SK-N-SH (cell line): ENCODE results near the gene WARS2. TPM values are rescaled to one million over a fixed set of nuclear protein-coding genes. Genes with fewer than 3 reads are reported as not detected.

Experiments used
- CTCF ChIA-PET: fragments of 300-600, 350-600 bp; formaldehyde crosslinking; extraction: SDS; loops from one replicate; lab custom pipeline; 2021; lab: Yijun Ruan, JAX
- POLR2A ChIA-PET: fragments of 350-600 bp; sonication (Branson Sonifier 250); formaldehyde crosslinking; extraction: SDS; loops from one replicate; lab custom pipeline; 2020; ENCODE audit warnings: antibody characterized with exemption, inconsistent platforms; lab: Yijun Ruan, JAX
- DNase-seq: peaks from one replicate; pipeline ENCODE4 v3.0.0; 2012
- H2AFZ ChIP-seq: fragments of 200-600 bp; sonication (generic); 2 replicates; pipeline ENCODE4 v1.8.1; 2016; ENCODE audit warnings: antibody characterized with exemption, mild to moderate bottlenecking, low read depth
- H3F3A ChIP-seq: fragments of 200-600 bp; sonication (generic); replicated peaks from 2 replicates; pipeline ENCODE3; 2016; ENCODE audit warnings: antibody characterized with exemption, mild to moderate bottlenecking; ENCODE audit not compliant: insufficient read depth
- H3K27ac ChIP-seq, 2 experiments: fragments of 200-500 bp in 1 of 2; fragments of 200-600 bp in 1 of 2; sonication (Bioruptor generic) in 1 of 2; sonication (generic), shearing (Covaris generic) in 1 of 2; 2 replicates each; pipeline versions ENCODE4 v1.5.1 to v1.6.1; 2014 to 2016; ENCODE audit warnings: low read depth in 2 of 2, inconsistent platforms in 1 of 2, low read length in 1 of 2, mild to moderate bottlenecking in 1 of 2, mixed read lengths in 1 of 2
- H3K27me3 ChIP-seq: fragments of 200-600 bp; sonication (generic), shearing (Covaris generic); 2 replicates; pipeline ENCODE4 v1.6.1; 2016; ENCODE audit warnings: mixed run types; ENCODE audit not compliant: insufficient read depth
- H3K36me3 ChIP-seq, 2 experiments: fragments of 200-500 bp in 1 of 2; fragments of 200-600 bp in 1 of 2; sonication (Bioruptor generic) in 1 of 2; sonication (generic) in 1 of 2; replicated peaks in 1 of 2; 2 replicates each; pipeline versions ENCODE3 to v1.5.1; 2014 to 2016; ENCODE audit warnings: low read length in 1 of 2, mild to moderate bottlenecking in 1 of 2; ENCODE audit not compliant: insufficient read depth in 2 of 2, control insufficient read depth in 1 of 2
- H3K4me1 ChIP-seq, 2 experiments: fragments of 200-500 bp in 1 of 2; fragments of 200-600 bp in 1 of 2; sonication (Bioruptor generic) in 1 of 2; sonication (generic), shearing (Covaris generic) in 1 of 2; 2 replicates each; pipeline versions ENCODE4 v1.5.1 to v1.6.1; 2014 to 2016; ENCODE audit warnings: low read depth in 1 of 2, low read length in 1 of 2, mixed run types in 1 of 2; ENCODE audit not compliant: insufficient read depth in 2 of 2, control insufficient read depth in 1 of 2
- H3K4me2 ChIP-seq: fragments of 200-600 bp; sonication (generic), shearing (Covaris generic); 2 replicates; pipeline ENCODE4 v1.6.1; 2017; ENCODE audit warnings: mixed run types
- H3K4me3 ChIP-seq, 2 experiments: fragments of 200-500 bp in 1 of 2; fragments of 200-600 bp in 1 of 2; sonication (Bioruptor generic) in 1 of 2; sonication (generic), shearing (Covaris generic) in 1 of 2; 2 replicates each; pipeline versions ENCODE4 v1.5.1 to v1.8.1; 2014 to 2016; ENCODE audit warnings: low read depth in 2 of 2, inconsistent platforms in 1 of 2, low read length in 1 of 2, mild to moderate bottlenecking in 1 of 2, mixed read lengths in 1 of 2, moderate library complexity in 1 of 2
- H3K79me2 ChIP-seq: fragments of 200-600 bp; sonication (generic); 2 replicates; pipeline ENCODE4 v1.8.1; 2017; ENCODE audit warnings: mild to moderate bottlenecking; ENCODE audit not compliant: insufficient read depth
- H3K9ac ChIP-seq: fragments of 200-600 bp; sonication (generic); 2 replicates; pipeline ENCODE4 v1.6.1; 2017; ENCODE audit warnings: mixed run types
- H3K9me2 ChIP-seq: fragments of 200-600 bp; sonication (generic); 2 replicates; pipeline ENCODE4 v1.6.1; 2017; ENCODE audit warnings: mixed run types
- H3K9me3 ChIP-seq: fragments of 200-600 bp; sonication (generic); 2 replicates; pipeline ENCODE4 v1.6.1; 2017; ENCODE audit warnings: mixed run types, mild to moderate bottlenecking, moderate library complexity
- H4K20me1 ChIP-seq: fragments of 200-600 bp; sonication (generic); 2 replicates; pipeline ENCODE4 v1.6.1; 2017; ENCODE audit warnings: mild to moderate bottlenecking, mixed run types; ENCODE audit not compliant: insufficient read depth
- CHD2 ChIP-seq: fragments of 150-350 bp; IDR thresholded peaks from 2 replicates; pipeline ENCODE4 v1.6.1; 2018; ENCODE audit warnings: low read length; ENCODE audit not compliant: partially characterized antibody
- CTCF ChIP-seq: fragments of 200-600 bp; sonication (generic); IDR thresholded peaks from 2 replicates; pipeline ENCODE4 v1.6.1; 2017; ENCODE audit warnings: antibody characterized with exemption, mild to moderate bottlenecking, moderate library complexity
- ELF1 ChIP-seq: IDR thresholded peaks from 2 replicates; pipeline ENCODE4 v1.4.0; 2012
- EZH2phosphoT487 ChIP-seq: fragments of 200-600 bp; sonication (generic); IDR thresholded peaks from 2 replicates; pipeline ENCODE4 v1.6.1; 2017; ENCODE audit warnings: low read depth, mixed run types, mild to moderate bottlenecking, antibody characterized with exemption, moderate library complexity, borderline replicate concordance
- FOSL2 ChIP-seq: IDR thresholded peaks from 2 replicates; pipeline ENCODE4 v1.4.0; 2012; ENCODE audit warnings: low read depth, mild to moderate bottlenecking, moderate library complexity, borderline replicate concordance
- FOXJ3 ChIP-seq: sonication (generic); formaldehyde crosslinking; IDR thresholded peaks from 2 replicates; pipeline ENCODE4 v1.5.1; 2020; ENCODE audit warnings: mild to moderate bottlenecking, missing genetic modification reagents
- MEF2A ChIP-seq: IDR thresholded peaks from 2 replicates; pipeline ENCODE4 v1.4.0; 2012; ENCODE audit warnings: low read depth, borderline replicate concordance
- MXI1 ChIP-seq: IDR thresholded peaks from 2 replicates; pipeline ENCODE4 v1.6.1; 2012; ENCODE audit warnings: mild to moderate bottlenecking, low read depth, low read length, improper control_type of control experiment
- NFIC ChIP-seq: IDR thresholded peaks from 2 replicates; pipeline ENCODE4 v1.4.0; 2012; ENCODE audit warnings: borderline replicate concordance
- NRF1 ChIP-seq: IDR thresholded peaks from 2 replicates; pipeline ENCODE4 v1.6.1; 2012; ENCODE audit warnings: low read depth, mild to moderate bottlenecking, low read length
- POLR2AphosphoS5 ChIP-seq: IDR thresholded peaks from 2 replicates; pipeline ENCODE4 v1.6.1; 2012; ENCODE audit warnings: low read depth, low read length
- RCOR1 ChIP-seq: fragments of 150-350 bp; IDR thresholded peaks from 2 replicates; pipeline ENCODE4 v1.6.1; 2017; ENCODE audit warnings: antibody characterized with exemption, low read length
- RFX5 ChIP-seq: IDR thresholded peaks from 2 replicates; pipeline ENCODE4 v1.6.1; 2012; ENCODE audit warnings: mild to moderate bottlenecking, improper control_type of control experiment, low read length
- RXRA ChIP-seq: IDR thresholded peaks from 2 replicates; pipeline ENCODE4 v1.4.0; 2012; ENCODE audit warnings: low read depth, mild to moderate bottlenecking, borderline replicate concordance
- SIN3A ChIP-seq: IDR thresholded peaks from 2 replicates; pipeline ENCODE4 v1.6.1; 2012; ENCODE audit warnings: low read depth, mild to moderate bottlenecking, low read length, moderate library complexity, borderline replicate concordance
- TAF1 ChIP-seq: IDR thresholded peaks from 2 replicates; pipeline ENCODE4 v1.6.1; 2012; ENCODE audit warnings: low read depth, mild to moderate bottlenecking, low read length, moderate library complexity, borderline replicate concordance
- TEAD4 ChIP-seq: IDR thresholded peaks from 2 replicates; pipeline ENCODE4 v1.4.0; 2012; ENCODE audit warnings: mild to moderate bottlenecking, borderline replicate concordance; ENCODE audit not compliant: insufficient read depth
- YY1 ChIP-seq: IDR thresholded peaks from 2 replicates; pipeline ENCODE4 v1.4.0; 2012; ENCODE audit warnings: low read depth, mild to moderate bottlenecking
- ZBTB33 ChIP-seq: IDR thresholded peaks from 2 replicates; pipeline ENCODE4 v1.4.0; 2012; ENCODE audit warnings: low read depth, borderline replicate concordance
- WGBS: methylation state at CpG from one replicate; pipeline ENCODE4 v1.1.6; 2017; ENCODE audit warnings: low lambda C conversion rate; 5-methylcytosine and 5-hydroxymethylcytosine counted together
- polyA plus RNA-seq, 3 experiments: library from polyadenylated mRNA; depleted of rRNA; stranded (reverse); fragments of >200 nt; gene quantifications; 2 replicates each; pipeline ENCODE4 v1.2.3, GENCODE V29; 2012

WARS2 gene
- polyA plus RNA-seq, 1 of the 3 experiments (the other 2 are of a cell fraction) = 4.8 TPM

GRCh38 chr1:119032986-119033385 is 107.5 kb downstream of the WARS2 start:
- H3F3A ChIP-seq = no peaks in the 10 kb centered on the region
- no peak for DNase-seq
- H2AFZ ChIP-seq = no peak overlapping the region
- no peak overlapping the region for H3K9ac ChIP-seq
- H3K4me3 ChIP-seq = no peak overlapping the region
- CTCF ChIA-PET = interaction anchor here (1.5 kb wide), 1 partner anchor 25 kb away, joined by 4 read pairs; no protein-coding TSS in a partner anchor
- H3K27me3 ChIP-seq = no peaks in the 10 kb centered on the region
- no peaks in the 10 kb centered on the region for H4K20me1 ChIP-seq
- peaks cover 0 to 3% of the 10 kb centered on the region in 2 experiments for H3K36me3 ChIP-seq
- H3K79me2 ChIP-seq = no peaks in the 10 kb centered on the region
- no peaks in the 10 kb centered on the region for H3K9me2 ChIP-seq
- H3K4me2 ChIP-seq = no peak overlapping the region
- no peak overlapping the region for H3K27ac ChIP-seq
- WGBS = 95% methylated on average over 22 of the region's 22 CpGs
- H3K4me1 ChIP-seq = no peaks in the 10 kb centered on the region
- no peaks in the 10 kb centered on the region for H3K9me3 ChIP-seq
- TF ChIP-seq ZBTB33 = no peak
- no peak for TF ChIP-seq ELF1
- TF ChIP-seq MXI1 = no peak
- TF ChIP-seq FOSL2 = no peak
- TF ChIP-seq FOXJ3 = no peak
- no peak for TF ChIP-seq RFX5
- no peak for TF ChIP-seq TEAD4
- TF ChIP-seq MEF2A = no peak
- no peak for TF ChIP-seq NRF1
- no peak for TF ChIP-seq CHD2
- no peak for TF ChIP-seq RCOR1
- no peak for TF ChIP-seq RXRA
- TF ChIP-seq NFIC = no peak
- TF ChIP-seq YY1 = no peak
- no peak for TF ChIP-seq CTCF
- no peak for TF ChIP-seq EZH2phosphoT487
- POLR2A ChIA-PET = no interaction called here

DNA sequence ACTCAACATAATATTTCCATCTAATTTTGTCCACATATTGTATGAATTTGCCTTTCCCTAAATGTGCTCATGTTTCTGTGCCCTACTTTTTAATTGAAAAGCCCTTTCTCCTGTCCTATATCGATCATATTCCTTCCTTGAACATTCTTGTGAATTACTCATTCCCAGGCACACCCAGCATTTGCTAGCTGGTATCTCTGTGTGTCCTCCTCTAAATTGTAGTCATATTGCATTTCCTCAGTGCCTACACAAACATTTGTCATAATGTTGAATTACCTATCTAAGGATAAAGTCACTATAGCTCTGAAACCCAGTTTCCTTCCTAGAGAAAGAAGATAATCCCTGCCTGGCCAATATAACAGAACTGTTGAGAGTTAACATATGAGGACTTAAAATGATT is 112.7 kb downstream of the WARS2 start:
- Histone ChIP-seq H3K4me1 (no peaks in the 10 kb centered on the region), H3K4me3 (no peak overlapping the region), H2AFZ (no peak overlapping the region), H3K9me3 (no peaks in the 10 kb centered on the region), H3K27ac (no peak overlapping the region), H3K36me3 (peaks cover 0 to 1% of the 10 kb centered on the region in 2 experiments), H3K9ac (no peak overlapping the region), H4K20me1 (no peaks in the 10 kb centered on the region), H3K4me2 (no peak overlapping the region), H3K9me2 (no peaks in the 10 kb centered on the region), H3F3A (no peaks in the 10 kb centered on the region), H3K27me3 (no peaks in the 10 kb centered on the region), H3K79me2 (no peaks in the 10 kb centered on the region)
- 82% methylated on average over 1 of the region's 1 CpG for WGBS
- ChIA-PET CTCF (no interaction called here), POLR2A (no interaction called here)
- DNase-seq = no peak
- TF ChIP-seq CTCF = no peak
- no peak for TF ChIP-seq NFIC
- no peak for TF ChIP-seq SIN3A
- TF ChIP-seq FOSL2 = no peak
- no peak for TF ChIP-seq CHD2
- no peak for TF ChIP-seq POLR2AphosphoS5
- TF ChIP-seq TAF1 = no peak
